ENCODE measurements around the gene CORO2A.
"Not testable (repeated sequence)": the region's sequence is repeated elsewhere in the genome, so short reads cannot be mapped to it uniquely, and the experiment has no call there.

CORO2A gene

DNA sequence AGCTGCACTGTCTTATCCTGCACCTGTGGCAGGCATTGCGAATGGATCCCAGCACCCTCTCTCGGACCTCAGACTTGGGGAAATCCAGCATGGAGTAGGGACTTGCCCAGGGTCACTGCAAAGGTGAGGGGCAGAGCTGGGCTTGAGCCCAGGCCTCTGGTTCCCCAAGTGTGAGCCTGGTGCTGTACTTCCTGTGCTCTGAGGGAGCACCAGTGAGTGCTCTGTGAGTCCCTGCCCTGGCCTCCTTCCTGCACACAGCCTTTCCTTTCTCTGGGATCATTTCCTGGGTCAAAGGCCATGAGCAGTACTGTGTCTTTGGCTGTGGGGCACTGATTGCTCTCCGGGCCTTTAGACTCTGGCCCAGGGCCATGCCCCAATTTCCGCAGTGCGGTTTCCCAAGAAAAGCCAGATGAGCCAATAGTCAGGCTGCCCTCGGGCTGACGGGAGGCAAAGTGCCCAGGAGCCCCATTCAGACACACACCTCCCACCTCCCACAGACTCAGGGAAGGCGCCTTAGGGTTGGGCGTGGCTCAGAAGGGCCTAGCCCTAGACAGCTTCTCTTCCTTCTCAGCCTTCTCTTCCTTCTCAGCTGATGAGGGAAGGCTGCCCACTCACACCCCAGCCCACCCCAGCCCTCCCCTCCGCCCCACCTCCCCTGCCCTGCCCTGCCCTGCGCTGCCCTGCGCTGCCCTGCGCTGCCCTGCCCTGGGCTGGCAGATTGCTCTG, 50.1 kb downstream of the CORO2A start:
- no peak for DNase-seq (ENCODE audit: low read depth in 2 of 2)

DNA sequence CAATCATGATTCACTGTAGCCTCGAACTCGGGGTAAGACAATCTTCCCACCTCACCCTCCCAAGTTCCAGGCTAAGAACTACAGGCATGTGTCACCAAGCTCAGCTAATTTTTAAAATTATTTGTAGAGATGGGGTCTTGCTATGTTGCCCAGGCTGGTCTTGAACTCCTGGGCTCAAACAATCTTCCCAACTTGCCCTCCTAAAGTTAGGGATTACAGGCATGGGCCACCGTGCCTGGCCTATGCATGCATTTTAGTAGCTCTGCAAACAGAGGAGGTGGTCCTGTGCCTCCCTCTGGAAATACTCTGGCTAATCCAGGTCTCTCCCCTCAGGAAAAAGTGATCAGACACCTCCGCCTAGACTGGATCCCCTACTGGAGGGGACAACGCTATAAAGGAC, 51.9 kb downstream of the CORO2A start:
- DNase-seq (ENCODE audit: low read depth in 2 of 2) = no peak

DNA sequence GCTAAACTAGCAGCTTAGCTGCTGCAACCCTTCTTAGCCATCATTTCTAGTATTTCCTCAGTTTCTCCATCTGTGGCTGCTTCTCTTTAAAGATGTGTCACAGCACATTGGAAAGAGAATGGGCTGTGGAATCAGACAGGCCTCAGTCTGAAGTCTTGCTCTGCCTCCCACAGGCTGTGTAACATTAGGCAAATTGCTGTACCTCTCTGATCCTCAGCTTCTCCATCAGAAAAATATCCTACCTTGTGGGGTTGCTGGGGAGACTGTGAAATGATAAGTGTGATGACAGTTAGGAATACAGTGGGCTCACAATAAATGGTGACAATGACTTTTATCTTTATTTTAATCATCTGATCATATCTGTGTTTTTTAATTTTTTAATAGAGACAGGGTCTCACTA, 55.9 kb downstream of the CORO2A start:
- DNase-seq (ENCODE audit: low read depth in 2 of 2) = no peak

DNA sequence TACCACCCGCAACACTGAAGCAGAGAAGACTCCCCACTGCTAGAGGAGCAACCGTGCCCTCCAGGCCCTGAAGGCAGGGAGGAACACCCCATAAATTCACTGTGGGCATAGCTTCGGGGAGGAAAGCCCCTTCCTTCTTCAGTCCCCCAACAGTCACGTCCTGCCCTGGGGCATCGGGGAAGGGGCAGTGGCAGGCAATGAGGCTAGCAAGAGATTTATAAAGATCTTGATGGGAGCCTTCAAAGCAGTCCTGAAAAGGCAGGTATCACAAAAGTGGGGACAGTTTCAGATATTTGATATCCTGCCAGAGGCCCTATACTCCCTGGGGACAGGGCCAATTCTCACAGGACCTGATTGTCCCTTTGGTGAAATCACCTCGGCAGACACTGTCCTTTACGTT, 56.5 kb downstream of the CORO2A start:
- no peak for DNase-seq (ENCODE audit: low read depth in 2 of 2)

DNA sequence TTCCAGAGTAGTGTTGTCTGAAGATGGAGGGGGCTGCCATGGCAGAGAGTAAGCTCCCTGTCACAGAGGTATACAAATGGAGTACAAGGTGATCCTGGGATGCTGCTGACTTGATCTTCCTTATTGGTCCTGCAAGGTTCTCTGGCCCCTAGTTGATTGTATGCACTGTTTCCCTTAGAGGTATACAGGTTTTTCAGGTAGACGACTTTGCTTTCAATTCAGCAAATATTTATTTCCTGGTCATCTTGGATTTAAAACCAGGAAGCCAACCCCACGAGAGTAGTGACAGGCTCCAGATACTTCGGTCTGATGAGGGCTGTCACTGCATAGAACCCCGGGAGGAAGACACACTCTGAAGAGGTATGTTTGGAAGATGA, 56.9 kb downstream of the CORO2A start:
- no peak for DNase-seq (ENCODE audit: low read depth in 2 of 2)

DNA sequence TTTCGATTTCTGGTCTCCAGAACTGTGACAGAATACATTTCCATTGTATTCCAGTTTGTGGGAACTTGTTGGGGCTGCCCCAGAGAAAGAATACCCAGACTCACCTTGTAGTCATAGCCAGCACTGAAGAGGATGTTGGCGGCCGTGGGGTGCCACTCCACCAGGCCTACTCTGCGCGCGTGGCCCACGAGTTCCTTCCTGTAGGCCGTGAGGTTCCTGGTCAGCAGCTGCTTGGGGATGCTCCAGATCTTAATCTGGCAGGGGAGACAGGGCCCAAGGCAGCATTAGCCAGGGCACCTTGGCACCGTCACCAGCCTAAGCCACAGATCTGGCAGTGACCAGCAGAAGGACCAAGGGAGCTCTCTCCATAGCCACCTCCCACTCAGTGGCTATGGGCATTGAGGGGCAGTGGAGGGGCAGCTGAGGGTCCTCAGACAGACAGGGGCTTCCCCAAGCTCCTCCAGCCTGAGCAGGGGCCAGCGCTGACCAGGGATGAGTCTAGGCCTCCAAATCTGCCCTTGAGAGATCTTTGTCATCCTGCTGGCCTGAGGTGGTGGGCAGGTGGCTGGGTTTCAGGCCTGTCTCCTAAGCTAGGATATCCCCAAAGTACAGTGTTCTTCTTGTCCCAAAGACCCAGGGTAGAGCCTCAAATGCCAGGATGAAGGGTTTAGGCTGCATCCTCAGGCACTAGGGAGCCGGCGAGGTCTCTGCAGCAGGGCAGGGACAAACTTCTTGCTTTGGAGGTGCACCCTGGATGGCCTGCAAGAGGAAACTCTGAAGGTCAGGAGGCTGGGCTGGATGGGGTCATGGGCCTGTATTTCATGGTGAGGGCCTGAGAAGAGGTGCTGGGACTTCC, 57.5 kb downstream of the CORO2A start:
- DNase-seq (ENCODE audit: low read depth in 2 of 2) = no peak

DNA sequence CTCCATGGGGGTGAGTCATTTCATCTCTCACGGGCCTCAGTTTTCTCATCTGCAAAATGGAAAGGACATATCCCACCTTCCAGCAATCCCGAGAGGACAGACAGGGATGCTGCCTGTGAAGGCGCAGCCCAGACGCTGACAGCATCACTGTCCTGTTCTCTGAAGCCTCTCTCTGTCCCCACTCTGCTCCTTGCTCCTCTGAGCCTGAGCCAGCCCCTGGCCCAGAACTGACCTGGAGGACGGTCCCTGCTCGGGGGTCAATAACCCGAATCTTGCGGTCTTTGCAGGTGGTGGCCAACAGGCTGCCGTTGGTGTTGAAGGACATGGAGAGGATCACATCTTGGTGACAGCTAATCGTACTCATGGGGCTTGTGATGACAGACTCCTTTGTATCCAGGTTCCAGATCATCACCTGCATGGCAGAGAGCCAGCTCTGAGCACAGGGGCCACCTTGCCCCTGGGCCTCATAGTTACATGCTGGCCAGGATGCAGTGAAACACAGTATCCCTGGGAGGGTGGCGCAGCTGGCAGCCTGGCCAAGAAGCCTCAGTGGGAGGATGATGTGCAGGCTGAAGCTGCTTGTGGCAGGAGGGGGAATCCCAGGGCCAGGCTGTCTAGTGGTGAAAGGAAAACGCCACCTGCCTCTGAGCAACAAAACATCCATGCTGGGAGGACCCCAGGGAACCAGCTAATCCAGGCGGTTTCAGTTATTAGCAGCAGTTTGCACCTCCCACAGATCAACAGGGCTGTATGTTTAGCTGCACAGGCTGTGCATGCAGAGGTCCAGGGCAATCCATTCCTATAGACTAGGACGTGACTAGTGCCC, 59.4 kb downstream of the CORO2A start:
- DNase-seq (ENCODE audit: low read depth in 2 of 2) = no peak

DNA sequence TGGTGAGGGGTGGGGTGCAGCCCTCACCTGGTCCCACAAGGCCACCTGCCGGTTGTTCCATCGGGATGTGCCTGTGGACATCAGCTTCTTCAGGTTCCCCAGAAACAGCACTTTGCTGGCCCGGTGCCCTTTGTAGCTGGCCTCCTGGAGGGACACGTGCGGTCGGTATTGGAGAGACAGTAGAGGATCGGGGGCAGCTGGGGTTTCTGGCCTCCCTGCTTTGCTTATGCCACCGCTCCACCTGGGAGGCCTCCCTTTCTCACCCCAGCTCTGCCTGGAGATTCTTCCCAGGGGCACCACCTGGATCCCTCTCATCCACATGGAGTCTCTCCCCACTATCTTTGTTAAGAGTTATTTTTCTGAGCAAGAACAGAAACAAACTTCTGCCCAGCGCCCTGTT, 60.3 kb downstream of the CORO2A start:
- no peak for DNase-seq (ENCODE audit: low read depth in 2 of 2)

DNA sequence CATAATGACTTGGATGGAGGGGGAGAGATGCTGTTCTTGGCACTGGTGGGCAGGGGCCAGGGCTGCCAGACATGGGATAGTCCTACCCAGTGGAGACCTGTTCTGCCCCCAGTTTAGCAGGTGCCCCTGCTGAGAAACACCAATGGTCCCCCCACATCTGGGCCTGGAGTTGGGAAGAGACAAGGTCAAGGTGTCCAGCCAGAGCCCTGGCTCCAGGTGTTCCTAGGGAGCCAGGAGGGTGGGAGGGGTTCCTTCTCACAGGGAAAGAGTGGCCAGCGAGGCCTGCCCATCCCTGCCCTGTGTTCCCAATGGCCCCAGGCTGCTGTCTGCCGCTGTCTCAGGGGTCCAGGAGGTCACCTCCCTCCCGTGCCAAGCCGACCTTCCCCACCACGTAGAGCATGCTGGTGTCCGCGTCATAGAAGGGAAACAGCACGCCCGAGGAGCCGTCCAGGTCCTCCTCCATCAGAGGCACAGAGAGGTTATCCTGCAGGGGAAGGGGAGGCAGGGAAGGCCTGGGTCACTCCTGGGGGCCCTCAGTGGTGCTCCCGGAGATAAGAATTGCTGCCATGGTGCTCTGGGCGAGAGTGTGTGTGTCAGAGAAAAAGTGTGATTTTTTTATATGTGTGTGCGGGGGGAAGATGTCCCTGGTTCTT, 61.7 kb downstream of the CORO2A start:
- DNase-seq (ENCODE audit: low read depth in 2 of 2) = no peak

DNA sequence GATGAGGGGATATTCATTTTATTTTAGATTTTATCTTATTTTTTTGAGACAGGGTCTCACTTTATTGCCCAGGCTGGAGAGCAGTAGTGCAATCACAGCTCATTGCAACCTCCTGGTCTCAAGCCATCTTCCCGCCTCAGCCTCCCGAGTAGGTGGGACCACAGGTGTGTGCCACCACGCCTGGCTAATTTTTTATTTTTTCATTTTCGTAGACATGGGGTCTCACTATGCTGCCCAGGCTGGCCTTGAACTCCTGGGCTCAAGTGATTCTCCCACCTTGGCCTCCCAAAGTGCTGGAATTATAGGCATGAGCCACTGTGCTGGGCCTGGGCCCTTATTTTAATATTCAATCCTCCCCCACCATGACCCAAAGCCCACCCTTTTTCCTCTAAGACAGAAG, 62.4 kb downstream of the CORO2A start:
- DNase-seq (ENCODE audit: low read depth in 2 of 2) = not testable (repeated sequence)

DNA sequence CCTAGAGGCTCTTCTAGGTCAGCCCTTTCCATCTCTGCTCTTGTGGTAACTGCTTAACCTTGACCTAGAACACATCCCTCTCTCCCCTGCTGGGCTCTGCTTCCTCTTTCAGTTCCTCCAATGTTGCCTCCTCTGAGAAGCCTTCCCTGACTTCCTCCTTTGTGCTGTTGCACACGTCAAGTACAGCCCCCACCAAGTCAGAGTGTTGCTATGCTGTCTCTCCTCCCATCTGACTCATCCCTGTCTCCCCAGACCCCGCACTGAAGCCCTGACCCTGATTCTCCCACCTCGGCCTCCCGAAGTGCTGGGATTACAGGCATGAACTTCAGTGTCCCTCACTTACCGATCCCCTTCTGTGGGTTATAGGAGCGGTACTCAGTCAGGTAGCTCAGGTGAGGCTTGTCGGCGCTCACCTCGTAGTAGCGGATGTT, 63.0 kb downstream of the CORO2A start:
- no peak for DNase-seq (ENCODE audit: low read depth in 2 of 2)

DNA sequence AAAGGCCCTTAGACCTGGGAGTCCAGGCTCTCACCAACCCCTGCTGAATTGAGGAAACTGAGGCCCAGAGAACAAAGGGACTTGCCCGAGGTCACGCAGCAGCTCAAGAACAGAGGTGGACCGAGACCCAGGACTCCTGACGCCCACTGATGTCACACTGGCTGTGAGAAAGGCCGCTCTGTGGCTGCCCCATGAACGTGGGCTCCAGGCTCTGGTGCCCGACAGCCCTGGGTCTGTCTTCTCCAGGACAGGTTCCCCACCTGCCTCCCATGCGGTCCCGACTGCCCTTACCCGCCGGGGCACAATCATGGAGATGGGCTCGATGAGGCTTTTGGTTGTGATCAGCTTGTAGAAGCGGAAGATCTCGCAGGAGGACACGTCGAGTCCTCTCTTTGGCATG, 64.1 kb downstream of the CORO2A start:
- no peak for DNase-seq (ENCODE audit: low read depth in 2 of 2)

DNA sequence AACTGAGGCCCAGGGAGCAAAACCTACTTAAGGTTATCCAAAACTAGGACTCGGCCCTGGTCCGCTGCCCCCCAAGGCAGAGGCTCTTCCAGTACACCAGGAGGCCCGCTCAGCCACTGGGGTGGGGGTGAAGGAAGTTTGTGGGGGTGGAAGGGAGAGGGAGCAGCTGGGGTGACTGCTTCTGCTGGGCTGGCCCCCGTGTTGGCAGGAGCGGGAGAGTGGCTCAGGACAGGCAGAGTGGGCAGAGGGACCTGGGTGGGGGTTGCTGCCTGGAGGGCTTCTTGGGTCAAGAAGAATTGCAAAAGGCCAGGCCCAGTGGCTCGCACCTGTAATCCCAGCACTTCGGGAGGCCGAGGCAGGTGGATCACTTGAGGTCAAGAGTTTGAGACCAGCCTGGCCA, 65.2 kb downstream of the CORO2A start:
- DNase-seq (ENCODE audit: low read depth in 2 of 2) = no peak

DNA sequence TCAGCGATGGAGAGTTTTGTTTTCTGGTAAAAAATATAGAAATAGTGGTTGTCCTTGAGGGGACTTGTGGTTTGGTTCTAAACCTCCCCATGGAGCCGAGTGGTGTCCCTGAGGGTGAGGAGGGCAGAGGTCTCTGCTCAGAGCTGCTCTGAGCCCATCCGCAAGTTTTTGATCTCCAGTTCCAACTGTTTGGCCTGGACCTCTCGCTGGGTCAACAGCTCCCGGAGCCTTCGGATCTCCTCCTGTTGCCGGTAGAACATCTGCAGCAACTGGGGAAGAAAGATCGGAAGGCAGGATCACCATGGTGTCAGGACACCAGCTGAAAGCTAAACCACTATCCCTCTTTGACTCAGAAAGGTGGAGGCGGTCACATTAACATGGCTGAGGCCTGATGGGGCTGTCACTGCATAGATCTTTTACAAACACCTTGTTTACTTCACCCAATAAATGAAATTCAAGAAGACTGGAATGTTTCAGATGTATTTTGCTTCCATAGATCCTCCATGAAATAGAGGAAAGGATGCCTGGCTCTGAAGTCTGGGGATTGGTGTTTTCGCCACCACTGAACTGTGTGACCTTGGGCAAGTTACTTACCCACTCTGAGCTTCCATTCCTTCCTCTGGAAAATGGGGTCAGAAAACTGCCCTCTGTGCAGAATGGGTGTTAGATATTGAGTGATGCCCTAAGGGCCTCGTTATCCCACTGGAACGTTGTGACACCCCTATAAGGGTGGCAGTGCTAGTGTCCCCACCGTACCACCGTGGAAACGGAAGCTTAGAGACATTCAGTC, 67.6 kb downstream of the CORO2A start:
- DNase-seq (ENCODE audit: low read depth in 2 of 2) = no peak

DNA sequence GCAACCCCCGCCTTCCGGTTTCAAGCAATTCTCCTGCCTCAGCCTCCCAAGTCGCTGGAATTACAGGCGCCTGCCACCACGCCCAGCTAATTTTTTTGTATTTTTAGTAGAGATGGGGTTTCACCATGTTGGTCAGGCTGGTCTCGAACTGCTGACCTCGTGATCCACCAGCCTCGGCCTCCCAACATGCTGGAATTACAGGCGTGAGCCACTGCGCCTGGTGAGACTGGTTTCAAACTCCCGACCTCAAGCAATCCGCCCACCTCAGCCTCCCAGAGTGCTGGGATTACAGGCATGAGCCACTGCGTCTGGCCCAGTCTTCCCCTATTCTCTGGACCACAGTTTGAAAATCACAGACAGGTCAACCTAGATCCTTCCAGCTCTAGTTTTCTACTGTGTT, 68.3 kb downstream of the CORO2A start:
- DNase-seq (ENCODE audit: low read depth in 2 of 2) = not testable (repeated sequence)

DNA sequence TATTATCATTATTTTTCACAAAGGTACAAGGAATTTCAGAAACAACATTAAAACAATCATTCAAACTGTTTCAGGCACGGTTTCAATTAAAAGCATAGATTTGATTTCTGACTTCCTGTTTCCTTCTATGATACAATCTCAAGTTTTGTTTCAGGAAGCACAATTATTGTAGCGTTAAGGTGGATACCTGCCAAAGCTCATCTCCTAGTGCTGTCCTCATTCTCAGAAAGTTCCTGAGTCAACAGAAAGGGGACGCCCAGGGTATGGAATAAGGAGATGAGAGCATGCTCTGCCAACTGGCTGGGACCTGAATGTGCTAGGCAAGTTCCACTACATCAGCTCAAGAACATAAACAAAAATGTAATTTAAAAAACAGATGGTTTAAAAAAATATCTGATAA, 71.4 kb downstream of the CORO2A start:
- DNase-seq (ENCODE audit: low read depth in 2 of 2) = no peak

DNA sequence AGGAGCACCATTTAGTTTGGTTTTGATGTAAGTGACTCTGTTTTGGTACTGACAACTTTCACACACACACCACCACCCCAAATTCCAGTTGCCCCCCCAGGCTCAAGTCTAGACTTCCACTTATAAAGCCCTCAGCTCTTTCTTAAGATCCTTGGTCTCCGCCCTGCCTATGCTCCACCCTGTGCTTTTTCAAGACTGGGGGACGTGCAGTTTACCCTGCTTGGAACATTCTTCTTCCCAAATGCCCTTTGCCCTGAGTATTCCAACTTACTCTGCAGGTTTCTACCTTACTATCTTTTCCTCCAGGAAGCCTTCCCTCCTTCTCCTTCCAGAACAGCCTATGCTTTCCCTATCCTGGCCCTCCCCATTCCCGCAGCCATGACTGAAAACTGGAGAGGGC, 72.0 kb downstream of the CORO2A start:
- no peak for DNase-seq (ENCODE audit: low read depth in 2 of 2)

DNA sequence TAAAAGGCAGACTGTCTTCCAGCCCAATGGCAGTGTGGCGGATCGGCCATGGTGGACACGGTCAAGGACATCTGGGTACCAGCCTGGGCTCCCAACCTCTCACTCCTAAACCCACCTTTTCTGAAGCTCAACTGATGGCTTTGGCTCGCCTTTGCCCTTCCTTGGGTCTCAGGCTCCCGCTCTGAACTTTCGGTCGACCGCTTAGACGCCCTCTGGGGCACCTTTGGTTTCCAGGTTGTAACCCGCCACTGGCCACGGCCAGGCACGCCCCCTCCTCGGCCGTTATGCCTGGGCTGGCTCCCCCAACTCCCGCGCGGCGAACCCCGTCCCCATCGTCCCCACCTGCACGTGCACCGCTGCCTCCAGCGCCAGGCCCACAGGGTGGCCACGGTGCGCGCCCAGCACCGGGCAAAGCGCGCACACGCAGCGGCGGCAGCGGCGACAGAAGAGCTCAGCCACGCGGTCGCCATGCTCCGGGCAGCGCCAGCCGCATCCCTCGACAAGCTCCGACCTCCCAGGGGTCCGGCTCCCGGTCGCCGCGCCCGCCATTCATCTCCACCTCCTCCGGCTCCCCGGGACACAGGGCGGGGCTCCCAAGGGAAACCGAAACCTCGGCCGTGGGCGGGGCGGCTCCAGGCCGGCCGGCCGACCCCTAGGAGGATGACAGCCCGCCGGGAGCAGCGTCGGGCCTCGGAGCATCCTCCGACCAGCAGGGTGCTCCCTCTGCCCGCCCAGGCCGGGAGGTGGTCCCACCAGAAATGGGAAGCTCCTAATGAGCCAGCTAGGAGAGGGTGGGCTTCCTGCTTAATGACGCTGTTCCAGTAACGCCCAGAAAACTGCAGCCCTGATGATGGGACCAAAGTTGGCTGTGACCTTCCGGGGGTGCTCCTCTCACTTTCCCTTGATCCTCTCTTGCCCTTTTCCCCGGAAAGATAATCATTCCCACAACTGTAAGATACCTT, 73.5 kb downstream of the CORO2A start, which contains the start of gene TRIM14:
TRIM14 (minus strand) TSS at position 583 of the 962 bp plus-strand sequence; CDS start at position 549, 34 bp downstream.
- peak; percentile 23 to 31 for DNase-seq (ENCODE audit: low read depth in 2 of 2)

DNA sequence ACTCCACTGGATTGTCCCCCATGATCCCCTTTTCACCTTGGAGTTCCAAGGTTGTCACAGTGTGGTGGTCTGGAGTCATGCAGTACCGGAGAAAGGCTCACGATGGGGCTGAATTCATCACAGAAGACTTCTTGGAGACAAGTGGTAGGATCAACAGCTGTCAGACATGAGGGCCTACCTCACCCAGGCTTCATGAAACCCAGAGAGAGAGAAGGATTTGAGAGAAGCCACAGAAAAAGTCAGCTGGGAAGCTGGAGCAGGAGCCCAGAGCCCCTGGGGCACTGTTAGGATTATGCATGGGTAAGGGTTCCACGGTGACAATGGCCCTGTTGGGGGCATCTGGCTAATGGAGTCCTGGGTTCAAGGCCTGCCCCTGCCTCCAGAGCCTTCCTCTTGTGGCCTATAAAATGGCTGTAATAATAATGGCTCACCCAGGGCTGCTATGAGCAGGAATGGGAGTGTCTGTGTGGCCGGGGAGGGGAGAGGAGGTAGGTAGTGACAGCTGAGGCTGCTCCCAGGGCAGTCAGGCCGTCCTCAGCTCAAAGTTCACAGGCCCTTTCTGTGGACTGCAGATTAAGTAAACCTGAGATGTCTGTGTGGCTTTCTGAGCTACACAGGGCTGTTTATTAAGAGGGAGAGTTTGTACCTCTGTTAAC, 74.3 kb downstream of the CORO2A start:
- DNase-seq (ENCODE audit: low read depth in 2 of 2) = peak in 1 of 2 donors; percentile 16
